ENCODE measurements around the gene PAK3.

The PAK3 gene

DNA sequence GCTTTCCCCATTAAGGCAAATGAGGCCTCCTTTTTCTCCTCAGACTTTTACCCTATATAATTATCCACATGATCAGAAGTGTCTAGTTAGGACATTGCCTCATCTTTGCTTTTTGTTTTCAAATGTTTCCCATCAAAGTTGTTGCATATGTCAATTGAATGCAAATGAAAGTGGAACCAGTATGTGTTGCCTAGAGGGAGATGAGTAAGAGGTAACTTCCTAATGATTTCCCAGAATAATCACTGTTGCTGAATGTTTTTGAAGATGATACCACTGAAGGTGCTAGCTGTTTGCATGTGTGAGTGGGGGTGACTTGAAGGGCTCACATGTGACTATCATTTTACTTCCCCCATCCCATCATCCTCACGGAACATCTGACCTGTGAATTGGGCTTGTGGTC lies 33.9 kb downstream of the PAK3 start:
- in situ Hi-C loops (cut with HindIII; ENCODE audit: low sequenced_read_pairs) = no loop called here

- in situ Hi-C loops (cut with HindIII; ENCODE audit: low sequenced_read_pairs) = no loop called here
Observed at GRCh38 chrX:111131572-111131971, 35.6 kb downstream of the PAK3 start.

GRCh38 chrX:111133389-111133788 lies 37.4 kb downstream of the PAK3 start:
- in situ Hi-C loops (cut with HindIII; ENCODE audit: low sequenced_read_pairs) = no loop called here

DNA sequence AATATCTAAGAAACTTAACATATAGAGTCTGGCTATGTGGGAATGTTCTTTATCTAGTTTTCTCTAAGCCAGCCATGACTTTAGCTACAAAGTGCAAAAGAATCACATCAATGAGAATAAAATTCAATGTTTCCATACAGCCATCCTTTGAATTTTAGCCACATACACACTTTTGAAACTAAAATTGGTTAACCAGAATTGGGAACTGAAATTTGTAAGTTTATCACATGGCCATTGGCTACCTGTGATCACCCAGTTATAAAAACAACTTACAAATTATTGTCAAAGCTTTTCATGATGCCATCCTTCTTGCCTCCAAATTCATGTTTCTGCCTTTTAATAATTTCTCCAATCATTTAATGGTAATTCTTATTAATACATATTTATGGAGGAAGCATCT lies 49.9 kb downstream of the PAK3 start:
- in situ Hi-C loops (cut with HindIII; ENCODE audit: low sequenced_read_pairs) = no loop called here

- in situ Hi-C loops (cut with HindIII; ENCODE audit: low sequenced_read_pairs) = no loop called here
Observed at GRCh38 chrX:111151764-111152163, 55.8 kb downstream of the PAK3 start.

- in situ Hi-C loops (cut with HindIII; ENCODE audit: low sequenced_read_pairs) = no loop called here
Observed at GRCh38 chrX:111159232-111159631, 63.2 kb downstream of the PAK3 start.

DNA sequence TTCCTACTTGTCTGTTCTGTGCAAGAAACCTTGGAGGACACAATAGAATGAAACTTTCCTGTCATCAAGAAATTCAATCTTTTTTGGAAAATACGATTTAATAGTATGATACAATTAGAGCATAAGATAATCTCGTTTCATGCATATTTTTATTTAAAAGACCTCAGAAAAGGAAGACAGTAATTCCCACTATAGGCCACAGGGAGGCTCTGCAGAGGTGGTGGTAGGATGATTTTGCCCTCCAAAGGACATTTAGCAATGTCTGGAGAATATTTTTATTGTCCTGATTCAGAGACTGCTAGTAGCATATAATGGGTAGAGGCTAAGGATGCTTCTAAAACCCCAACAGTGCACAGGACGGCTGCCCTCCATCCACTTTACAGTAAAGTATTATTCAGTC lies 68.7 kb downstream of the PAK3 start:
- in situ Hi-C loops (cut with HindIII; ENCODE audit: low sequenced_read_pairs) = no loop called here

GRCh38 chrX:111165902-111166301 lies 69.9 kb downstream of the PAK3 start:
- in situ Hi-C loops (cut with HindIII; ENCODE audit: low sequenced_read_pairs) = no loop called here

- in situ Hi-C loops (cut with HindIII; ENCODE audit: low sequenced_read_pairs) = no loop called here
Observed at GRCh38 chrX:111167334-111167733, 71.3 kb downstream of the PAK3 start.

DNA sequence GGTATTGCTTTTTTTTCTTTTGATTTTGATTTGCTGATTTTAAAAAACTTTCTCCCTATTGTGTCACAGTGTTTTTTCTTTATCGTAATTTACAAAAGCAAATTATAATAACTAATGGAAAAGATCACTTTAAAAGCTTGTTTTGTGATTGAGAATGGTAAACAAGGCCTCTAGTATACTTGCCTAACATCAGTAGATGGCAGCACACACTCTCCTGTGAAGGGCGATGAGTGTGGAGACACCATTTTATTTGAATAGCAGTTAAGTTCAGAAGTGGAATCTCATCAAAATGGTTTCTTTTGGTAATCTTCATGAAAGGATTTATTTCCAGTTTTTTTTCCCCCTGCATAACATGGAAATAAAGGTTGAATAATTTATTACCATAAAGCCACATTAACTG lies 72.3 kb downstream of the PAK3 start:
- in situ Hi-C loops (cut with HindIII; ENCODE audit: low sequenced_read_pairs) = no loop called here

GRCh38 chrX:111169141-111169540 lies 73.2 kb downstream of the PAK3 start:
- in situ Hi-C loops (cut with HindIII; ENCODE audit: low sequenced_read_pairs) = no loop called here

GRCh38 chrX:111170017-111170416 lies 74.0 kb downstream of the PAK3 start:
- in situ Hi-C loops (cut with HindIII; ENCODE audit: low sequenced_read_pairs) = no loop called here

DNA sequence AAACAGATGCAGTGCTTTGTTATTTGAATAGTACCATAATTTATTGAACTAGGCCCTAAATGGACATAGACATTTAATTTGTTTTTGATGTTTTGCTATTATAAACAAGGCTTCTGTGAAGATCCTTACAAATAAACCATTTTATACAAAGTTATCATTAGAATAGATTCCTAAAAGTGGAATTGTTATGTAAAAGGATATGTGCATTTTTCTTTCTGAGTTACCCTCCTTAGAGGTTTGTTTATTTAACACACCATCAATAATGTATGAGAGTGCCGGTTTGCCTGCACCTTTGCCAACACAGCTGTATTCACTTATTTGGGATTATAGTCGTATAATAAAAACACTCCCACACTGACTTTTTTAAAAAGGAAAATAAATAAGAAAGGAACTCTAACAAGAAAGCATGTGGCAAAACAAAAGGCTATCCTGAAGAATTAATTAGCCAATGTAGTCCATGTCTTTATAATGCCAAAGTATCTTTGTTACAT lies 84.8 kb downstream of the PAK3 start:
- in situ Hi-C loops (cut with HindIII; ENCODE audit: low sequenced_read_pairs) = no loop called here

GRCh38 chrX:111181951-111182350 lies 86.0 kb downstream of the PAK3 start:
- in situ Hi-C loops (cut with HindIII; ENCODE audit: low sequenced_read_pairs) = no loop called here

DNA sequence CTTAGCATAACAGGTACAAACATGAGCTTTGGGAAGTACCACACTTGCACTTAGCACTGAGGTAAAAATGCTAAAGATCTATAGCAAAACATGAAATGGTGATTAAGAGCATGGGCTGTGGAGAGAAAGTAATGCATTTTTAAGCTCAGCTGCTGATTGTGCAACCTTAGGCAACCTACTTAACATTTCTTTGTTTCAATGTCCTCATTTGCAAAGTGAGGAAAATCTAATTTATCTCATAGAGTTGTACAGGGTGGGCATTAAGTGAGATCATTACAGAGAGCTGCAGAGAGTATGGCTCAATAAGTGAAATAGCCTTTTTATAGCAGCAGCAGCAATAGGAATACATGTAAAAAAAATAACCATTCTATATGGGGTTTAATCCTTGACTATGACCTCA lies 87.0 kb downstream of the PAK3 start:
- in situ Hi-C loops (cut with HindIII; ENCODE audit: low sequenced_read_pairs) = no loop called here

DNA sequence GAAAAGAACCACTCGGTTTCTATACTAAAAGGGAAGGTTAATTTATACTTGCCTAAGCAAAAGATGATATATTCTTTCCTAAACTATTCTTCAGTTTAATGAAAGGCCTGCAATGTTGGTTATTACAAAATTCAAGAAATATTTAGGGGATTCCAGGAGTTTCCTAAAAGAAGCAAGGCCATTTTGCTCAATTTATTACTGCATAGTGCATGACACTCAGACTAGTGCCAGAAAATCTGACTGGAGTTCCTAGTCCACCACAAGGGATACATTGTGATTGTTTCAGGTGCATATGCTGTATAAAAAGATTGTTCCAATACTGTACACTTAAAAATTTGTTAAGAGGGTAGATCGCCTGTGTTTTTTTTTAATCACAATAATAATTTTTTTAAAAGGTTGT lies 95.6 kb downstream of the PAK3 start:
- in situ Hi-C loops (cut with HindIII; ENCODE audit: low sequenced_read_pairs) = no loop called here

DNA sequence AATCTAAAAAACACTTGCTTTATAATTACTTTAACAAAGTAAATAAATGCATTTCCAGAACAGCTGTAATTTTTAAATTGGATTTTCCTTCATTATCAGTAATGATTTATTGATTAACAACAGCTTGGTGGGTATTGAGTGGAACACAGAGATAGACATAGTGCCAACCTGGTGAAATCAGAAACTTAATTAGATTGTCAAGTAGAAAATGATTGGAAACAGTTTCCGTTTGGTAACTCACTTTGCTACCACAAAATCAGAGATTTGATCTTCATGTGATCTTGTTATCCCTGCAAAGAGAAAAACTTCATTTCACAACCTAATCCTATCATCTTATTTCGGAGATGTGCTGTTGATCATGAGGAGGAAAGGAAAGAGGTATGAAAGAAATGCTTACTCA lies 103.5 kb downstream of the PAK3 start:
- in situ Hi-C loops (cut with HindIII; ENCODE audit: low sequenced_read_pairs) = no loop called here

GRCh38 chrX:111200327-111200726 lies 104.3 kb downstream of the PAK3 start:
- in situ Hi-C loops (cut with HindIII; ENCODE audit: low sequenced_read_pairs) = no loop called here

DNA sequence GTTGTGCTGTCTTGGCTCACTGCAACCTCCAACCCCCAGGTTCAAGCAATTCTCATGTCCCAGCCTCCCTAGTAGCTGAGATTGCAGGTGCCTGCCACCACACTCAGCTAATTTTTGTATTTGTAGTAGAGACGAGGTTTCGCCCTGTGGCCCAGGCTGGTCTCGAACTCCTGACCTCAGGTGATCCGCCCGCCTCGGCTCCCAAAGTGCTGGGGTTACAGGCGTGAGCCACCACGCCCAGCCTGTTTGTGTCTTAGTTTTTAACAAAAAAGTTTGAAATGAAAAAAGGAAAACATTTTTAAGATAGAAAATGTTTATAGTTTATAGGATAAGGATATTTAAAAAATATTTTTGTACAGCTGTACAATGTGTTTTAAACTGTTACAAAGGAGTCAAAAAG lies 111.9 kb downstream of the PAK3 start:
- in situ Hi-C loops (cut with HindIII; ENCODE audit: low sequenced_read_pairs) = no loop called here

GRCh38 chrX:111216293-111216801 lies 120.4 kb downstream of the PAK3 start:
- in situ Hi-C loops (cut with HindIII; ENCODE audit: low sequenced_read_pairs) = no loop called here

DNA sequence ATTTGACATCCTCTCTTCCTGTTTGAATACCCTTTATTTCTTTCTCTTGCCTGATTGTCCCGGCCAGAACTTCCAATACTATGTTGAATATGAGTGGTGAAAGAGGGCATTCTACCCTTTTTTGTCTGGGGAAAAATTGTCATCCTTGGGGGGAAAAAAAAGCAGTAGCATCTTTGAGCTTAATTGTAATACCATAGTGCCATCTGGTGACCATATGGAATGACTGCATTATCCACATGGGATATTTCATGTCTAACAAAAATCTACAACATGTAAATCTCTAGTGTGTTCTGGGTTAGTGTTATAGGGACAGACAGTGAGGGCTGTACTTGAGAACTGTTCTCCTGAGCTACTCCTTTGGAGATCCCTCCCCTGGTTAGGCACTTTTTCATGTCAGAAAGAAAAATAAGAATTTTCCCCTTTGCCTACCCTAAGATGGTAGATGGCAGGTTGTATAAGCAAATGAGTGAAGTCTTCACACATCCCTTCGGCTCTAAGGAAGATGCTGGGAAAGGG lies 148.3 kb downstream of the PAK3 start:
- in situ Hi-C loops (cut with HindIII; ENCODE audit: low sequenced_read_pairs) = no loop called here

GRCh38 chrX:111254896-111255693 lies 159.1 kb downstream of the PAK3 start:
- in situ Hi-C loops (cut with HindIII; ENCODE audit: low sequenced_read_pairs) = no loop called here
